ENCODE measurements around the gene KRTAP5-8. TPM values are rescaled to one million over a fixed set of nuclear protein-coding genes. Genes with fewer than 3 reads are reported as not detected.
"Not testable (repeated sequence)": the region's sequence is repeated elsewhere in the genome, so short reads cannot be mapped to it uniquely, and the experiment has no call there.

KRTAP5-8 gene
- total RNA-seq, result under 1 TPM in 1 of 2 donors, not detected in 1; 0.35 TPM

GRCh38 chr11:71537977-71538665 lies at the start of gene KRTAP5-8:
Gene KRTAP5-8, plus strand, starts transcription at chr11:71538025. Its CDS starts 31 bp downstream, at chr11:71538056.
- H3K4me3 ChIP-seq; H3K9me3 ChIP-seq; intact Hi-C loops (cut with DNase I); H3K27me3 ChIP-seq; H3K36me3 ChIP-seq; H3K27ac ChIP-seq; H3K9ac ChIP-seq (ENCODE audit: low read depth in 2 of 2, low read length in 2 of 2); DNase-seq; H3K4me1 ChIP-seq: not testable (repeated sequence)

DNA sequence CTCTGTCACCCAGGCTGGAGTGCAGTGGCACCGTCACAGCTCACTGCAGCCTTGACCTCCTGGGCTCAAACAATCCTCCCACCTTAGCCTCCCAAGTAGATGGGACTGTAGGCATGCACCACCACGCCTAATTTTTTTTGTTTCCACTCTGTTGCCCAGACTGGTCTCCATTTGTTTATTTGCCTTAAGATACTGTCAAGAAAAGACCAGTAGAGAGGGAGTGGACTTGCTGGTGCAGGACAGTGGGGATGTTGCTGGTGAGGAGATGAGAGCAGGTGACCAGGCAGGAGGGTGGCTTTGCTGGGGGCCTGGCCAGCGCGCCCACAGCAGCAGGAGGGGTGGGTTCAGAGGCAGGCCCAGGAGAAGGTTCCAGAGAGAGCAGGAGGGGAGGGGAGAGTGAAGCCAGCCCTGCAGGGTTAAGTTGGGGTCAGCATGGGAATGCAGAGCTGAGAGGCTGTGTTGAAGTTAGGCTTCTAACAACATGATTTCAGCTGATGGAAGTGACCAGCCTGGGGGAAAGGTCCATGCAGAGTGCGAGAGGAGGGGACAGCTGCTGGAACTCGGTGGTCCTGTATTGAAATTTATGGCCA lies 49.0 kb upstream of the KRTAP5-8 start:
- Histone ChIP-seq H3K4me3 (no peak overlapping the region), H3K27me3 (no peaks in the 10 kb centered on the region), H3K36me3 (no peaks in the 10 kb centered on the region), H3K9me3 (no peaks in the 10 kb centered on the region), H3K9ac (ENCODE audit: low read depth in 2 of 2, low read length in 2 of 2) (no peak overlapping the region), H3K27ac (no peak overlapping the region), H3K4me1 (no peaks in the 10 kb centered on the region)
- TF ChIP-seq, protein P1, sequence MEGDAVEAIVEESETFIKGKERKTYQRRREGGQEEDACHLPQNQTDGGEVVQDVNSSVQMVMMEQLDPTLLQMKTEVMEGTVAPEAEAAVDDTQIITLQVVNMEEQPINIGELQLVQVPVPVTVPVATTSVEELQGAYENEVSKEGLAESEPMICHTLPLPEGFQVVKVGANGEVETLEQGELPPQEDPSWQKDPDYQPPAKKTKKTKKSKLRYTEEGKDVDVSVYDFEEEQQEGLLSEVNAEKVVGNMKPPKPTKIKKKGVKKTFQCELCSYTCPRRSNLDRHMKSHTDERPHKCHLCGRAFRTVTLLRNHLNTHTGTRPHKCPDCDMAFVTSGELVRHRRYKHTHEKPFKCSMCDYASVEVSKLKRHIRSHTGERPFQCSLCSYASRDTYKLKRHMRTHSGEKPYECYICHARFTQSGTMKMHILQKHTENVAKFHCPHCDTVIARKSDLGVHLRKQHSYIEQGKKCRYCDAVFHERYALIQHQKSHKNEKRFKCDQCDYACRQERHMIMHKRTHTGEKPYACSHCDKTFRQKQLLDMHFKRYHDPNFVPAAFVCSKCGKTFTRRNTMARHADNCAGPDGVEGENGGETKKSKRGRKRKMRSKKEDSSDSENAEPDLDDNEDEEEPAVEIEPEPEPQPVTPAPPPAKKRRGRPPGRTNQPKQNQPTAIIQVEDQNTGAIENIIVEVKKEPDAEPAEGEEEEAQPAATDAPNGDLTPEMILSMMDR (IDR thresholded peaks at IDR 0.05), result no peak
- DNase-seq, result no peak
- intact Hi-C loops (cut with DNase I), result no loop called here

DNA sequence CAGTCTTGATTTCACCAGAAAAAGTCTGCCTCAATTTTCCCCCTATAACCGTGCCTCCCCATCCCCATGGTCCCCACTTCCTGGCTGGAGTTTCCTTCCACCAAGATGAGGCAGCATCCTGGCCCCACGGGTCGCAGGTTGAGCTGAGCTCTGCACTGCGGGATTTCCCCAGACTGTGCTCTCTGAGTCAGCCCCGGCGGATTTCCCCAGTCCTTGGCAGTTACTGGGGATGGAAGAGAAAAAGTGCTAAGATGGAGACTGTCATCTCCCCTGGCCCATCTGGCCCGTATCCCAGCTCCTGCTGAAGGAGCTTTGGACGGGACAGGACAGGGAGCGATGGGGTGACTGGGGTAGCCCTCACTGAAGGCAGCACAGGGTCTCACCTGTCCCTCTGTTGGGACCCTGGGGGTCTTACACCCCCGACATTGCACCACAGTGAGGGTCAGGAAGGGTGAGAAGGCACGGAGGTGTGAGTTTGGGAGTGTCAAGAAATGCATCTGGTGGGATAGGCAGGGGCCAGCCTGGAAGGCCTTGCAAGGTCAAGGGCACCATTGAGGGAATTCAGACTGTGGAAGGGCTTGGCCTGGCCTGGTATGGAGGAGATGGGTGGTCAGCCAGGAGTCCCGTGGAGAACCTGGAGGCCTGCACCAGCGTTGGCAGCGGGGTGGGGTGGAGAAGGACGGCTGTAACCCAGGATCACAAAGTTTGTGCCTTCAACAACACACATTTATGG lies 48.3 kb upstream of the KRTAP5-8 start:
- no peak overlapping the region for H3K4me3 ChIP-seq
- TF ChIP-seq, protein P1 (IDR thresholded peaks at IDR 0.05), result no peak
- no peak for DNase-seq
- H3K27me3 ChIP-seq, result no peaks in the 10 kb centered on the region
- H3K4me1 ChIP-seq, result no peaks in the 10 kb centered on the region
- no peak overlapping the region for H3K9ac ChIP-seq (ENCODE audit: low read depth in 2 of 2, low read length in 2 of 2)
- H3K27ac ChIP-seq, result no peak overlapping the region
- H3K9me3 ChIP-seq, result no peaks in the 10 kb centered on the region
- H3K36me3 ChIP-seq, result no peaks in the 10 kb centered on the region
- intact Hi-C loops (cut with DNase I), result no loop called here

DNA sequence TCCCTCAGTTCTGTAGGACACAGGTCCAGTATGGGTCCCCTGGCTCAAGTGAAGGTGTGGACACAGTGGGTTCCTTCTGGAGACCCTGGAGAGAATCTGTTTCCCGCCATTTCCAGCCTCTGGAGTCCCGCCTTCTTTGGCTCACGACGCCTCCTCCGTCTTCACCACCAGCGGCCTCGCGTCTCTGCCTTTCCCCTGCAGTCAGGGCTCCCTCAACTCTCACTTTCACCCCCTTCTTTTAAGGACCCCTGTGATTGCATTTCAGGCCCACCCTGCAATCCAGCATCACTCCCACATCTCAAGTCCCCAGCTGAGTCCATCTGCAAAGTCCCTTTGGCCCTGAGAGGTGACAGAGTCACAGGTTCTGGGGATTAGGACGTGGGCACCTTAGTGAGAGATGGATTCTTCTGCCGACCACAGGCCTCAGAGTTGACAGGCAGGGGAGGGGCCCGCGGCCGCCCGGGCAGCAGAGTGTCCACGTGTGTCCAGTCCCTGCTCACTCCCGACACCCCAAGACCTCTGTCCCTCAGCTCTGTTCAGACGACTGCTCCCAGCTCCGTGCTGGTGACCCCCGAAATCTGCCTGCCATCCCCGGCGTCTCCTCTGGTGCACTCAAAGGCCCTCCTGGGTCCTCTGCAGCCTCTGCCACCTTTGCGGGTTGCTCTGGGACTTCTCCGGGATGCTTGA lies 47.6 kb upstream of the KRTAP5-8 start:
- H3K4me3 ChIP-seq, result no peak overlapping the region
- no peaks in the 10 kb centered on the region for H3K36me3 ChIP-seq
- H3K27ac ChIP-seq, result no peak overlapping the region
- H3K27me3 ChIP-seq, result no peaks in the 10 kb centered on the region
- TF ChIP-seq, protein P1 (IDR thresholded peaks at IDR 0.05), result no peak
- H3K9ac ChIP-seq (ENCODE audit: low read depth in 2 of 2, low read length in 2 of 2), result no peak overlapping the region
- no peaks in the 10 kb centered on the region for H3K9me3 ChIP-seq
- H3K4me1 ChIP-seq, result no peaks in the 10 kb centered on the region
- no peak for DNase-seq
- intact Hi-C loops (cut with DNase I), result no loop called here

DNA sequence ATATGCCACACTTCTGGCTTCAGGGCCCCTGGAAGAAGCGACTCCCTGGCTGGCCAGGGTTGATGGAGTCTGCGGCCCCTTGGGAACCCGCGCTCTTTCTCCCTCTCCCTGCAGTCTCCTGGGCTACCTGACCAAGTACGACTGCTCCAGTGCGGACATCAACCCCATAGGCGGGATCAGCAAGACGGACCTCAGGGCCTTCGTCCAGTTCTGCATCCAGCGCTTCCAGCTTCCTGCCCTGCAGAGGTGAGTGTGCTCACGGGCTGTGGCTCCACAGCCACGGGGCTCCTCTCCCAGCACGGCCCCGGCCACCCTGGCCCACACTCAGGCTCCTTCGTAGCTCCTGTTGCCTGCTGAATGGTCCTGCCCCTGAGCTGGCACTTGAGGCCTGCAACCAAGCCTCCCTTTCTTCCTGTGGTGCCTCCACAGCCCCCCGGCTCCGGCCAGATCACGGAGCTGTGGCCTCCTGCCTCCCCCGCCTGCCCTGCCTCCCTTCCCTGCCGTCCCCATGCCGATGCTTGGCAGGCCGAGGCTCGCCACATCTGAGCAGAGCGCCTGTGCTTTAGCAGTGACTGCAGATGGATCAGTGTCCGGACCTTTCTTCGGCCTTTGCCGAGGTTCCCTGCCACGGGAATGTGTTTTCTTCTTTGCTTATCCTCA lies 47.0 kb upstream of the KRTAP5-8 start:
- TF ChIP-seq, protein P1 (IDR thresholded peaks at IDR 0.05), result no peak
- Histone ChIP-seq H3K27me3 (no peaks in the 10 kb centered on the region), H3K27ac (no peak overlapping the region), H3K4me3 (no peak overlapping the region), H3K9ac (ENCODE audit: low read depth in 2 of 2, low read length in 2 of 2) (no peak overlapping the region), H3K4me1 (no peaks in the 10 kb centered on the region), H3K9me3 (no peaks in the 10 kb centered on the region), H3K36me3 (no peaks in the 10 kb centered on the region)
- DNase-seq, result no peak
- intact Hi-C loops (cut with DNase I), result no loop called here
